G401 (cell line): ENCODE results near the gene PRKAR2B. TPM values are rescaled to one million over a fixed set of nuclear protein-coding genes. Genes with fewer than 3 reads are reported as not detected.
A peak's percentile ranks its signal among the peaks of the same experiment; 100 is the strongest.

Experiments
- DNase-seq: peaks from one replicate; pipeline ENCODE4 v3.0.0-alpha.2; 2015; ENCODE audit warnings: low spot score
- in situ Hi-C: cut with HindIII; loops from 2 replicates; pipeline ENCODE4 v1.10.0; 2016; ENCODE audit warnings: low sequenced_read_pairs, mixed read lengths
- total RNA-seq: library from RNA; depleted of rRNA; stranded (reverse); fragments of >200 nt; shearing (Covaris generic); gene quantifications from 2 replicates; pipeline ENCODE4 v1.2.3, GENCODE V29; 2014

The PRKAR2B gene
- total RNA-seq, 1 experiment from 2014 or later: 104 TPM

GRCh38 chr7:107168233-107169119 lies 124.0 kb downstream of the PRKAR2B start, which contains the start of gene HBP1:
Gene HBP1 (plus strand): TSS chr7:107169003. CDS start chr7:107179894, 10,891 bp downstream.
- in situ Hi-C loops: no loop called here
- DNase-seq: peak; percentile 100

GRCh38 chr7:107169120-107170050 lies 124.9 kb downstream of the PRKAR2B start:
- peak; percentile 99 for DNase-seq
- in situ Hi-C loops: no loop called here

- in situ Hi-C loops: no loop called here
- DNase-seq: no peak
Observed at GRCh38 chr7:107170051-107170915, 125.8 kb downstream of the PRKAR2B start.

GRCh38 chr7:107171496-107171895 lies 127.0 kb downstream of the PRKAR2B start:
- in situ Hi-C loops: no loop called here
- no peak for DNase-seq

GRCh38 chr7:107172276-107173032 lies 127.9 kb downstream of the PRKAR2B start:
- DNase-seq: no peak
- in situ Hi-C loops: no loop called here

- in situ Hi-C loops: no loop called here
- no peak for DNase-seq
Observed at GRCh38 chr7:107173191-107173590, 128.7 kb downstream of the PRKAR2B start.

GRCh38 chr7:107173691-107174406 lies 129.3 kb downstream of the PRKAR2B start:
- DNase-seq: no peak
- in situ Hi-C loops: no loop called here

GRCh38 chr7:107179326-107180164 lies 135.0 kb downstream of the PRKAR2B start:
- in situ Hi-C loops: no loop called here
- no peak for DNase-seq

- no peak for DNase-seq
- in situ Hi-C loops: no loop called here
Observed at GRCh38 chr7:107180378-107180777, 135.9 kb downstream of the PRKAR2B start.

GRCh38 chr7:107181172-107181571 lies 136.7 kb downstream of the PRKAR2B start:
- in situ Hi-C loops: no loop called here
- DNase-seq: no peak

GRCh38 chr7:107185716-107186115 lies 141.2 kb downstream of the PRKAR2B start:
- no peak for DNase-seq
- in situ Hi-C loops: no loop called here

- in situ Hi-C loops: no loop called here
- no peak for DNase-seq
Observed at GRCh38 chr7:107186240-107186639, 141.7 kb downstream of the PRKAR2B start.

- in situ Hi-C loops: no loop called here
- no peak for DNase-seq
Observed at GRCh38 chr7:107187774-107188173, 143.3 kb downstream of the PRKAR2B start.

- in situ Hi-C loops: no loop called here
- no peak for DNase-seq
Observed at GRCh38 chr7:107190090-107190489, 145.6 kb downstream of the PRKAR2B start.

- peak; percentile 24 for DNase-seq
- in situ Hi-C loops: no loop called here
Observed at GRCh38 chr7:107194052-107194451, 149.5 kb downstream of the PRKAR2B start.

GRCh38 chr7:107196834-107197610 lies 152.5 kb downstream of the PRKAR2B start:
- in situ Hi-C loops: no loop called here
- no peak for DNase-seq
